H1 (cell line): ENCODE measurements around the gene PCDHA1. TPM values are rescaled to one million over a fixed set of nuclear protein-coding genes. Genes with fewer than 3 reads are reported as not detected.

Source experiments
- CTCF ChIA-PET: fragments of 300-600 bp; sonication (Branson Sonifier 250); formaldehyde crosslinking; loops from one replicate; lab custom pipeline; 2021; ENCODE audit not compliant: partially characterized antibody; lab: Charles Lee
- POLR2A ChIA-PET: fragments of 300-600 bp; sonication (Branson Sonifier 250); formaldehyde crosslinking; loops from one replicate; lab custom pipeline; 2021; ENCODE audit warnings: inconsistent platforms; ENCODE audit not compliant: partially characterized antibody; lab: Charles Lee
- DNase-seq, 2 experiments: peaks; one replicate each; pipeline versions ENCODE4 v3.0.0 to v3.0.0-alpha.2; 2010 to 2022; ENCODE audit warnings: low spot score in 2 of 2, low read depth in 1 of 2, mixed read lengths in 1 of 2
- FAIRE-seq: peaks from 2 replicates; lab custom pipeline; 2011; peaks lifted over from hg19 to GRCh38; lab: Jason Lieb, UNC
- H2AFZ ChIP-seq: 2 replicates; pipeline ENCODE4 v1.8.1; 2012; ENCODE audit warnings: low read length, inconsistent platforms
- H2AK5ac ChIP-seq: 2 replicates; pipeline ENCODE4 v1.6.1; 2013; ENCODE audit warnings: low read depth, low read length
- H2BK120ac ChIP-seq: replicated peaks from 2 replicates; pipeline ENCODE3; 2013; ENCODE audit warnings: low read depth, low read length, inconsistent platforms
- H2BK12ac ChIP-seq: 2 replicates; pipeline ENCODE4 v1.6.1; 2013; ENCODE audit warnings: low read depth, low read length
- H2BK15ac ChIP-seq: 2 replicates; pipeline ENCODE4 v1.6.1; 2013; ENCODE audit warnings: low read length
- H2BK20ac ChIP-seq: 2 replicates; pipeline ENCODE4 v1.6.1; 2013; ENCODE audit warnings: low read length
- H2BK5ac ChIP-seq: 2 replicates; pipeline ENCODE4 v1.6.1; 2013; ENCODE audit warnings: low read depth, low read length
- H3K14ac ChIP-seq: 2 replicates; pipeline ENCODE4 v1.6.1; 2013; ENCODE audit warnings: inconsistent platforms; ENCODE audit not compliant: insufficient read length
- H3K18ac ChIP-seq: 2 replicates; pipeline ENCODE4 v1.6.1; 2013; ENCODE audit warnings: low read length; ENCODE audit errors: extremely low read depth
- H3K23ac ChIP-seq: 2 replicates; pipeline ENCODE4 v1.6.1; 2013; ENCODE audit warnings: inconsistent platforms; ENCODE audit not compliant: insufficient read length
- H3K23me2 ChIP-seq: 2 replicates; pipeline ENCODE4 v1.6.1; 2013; ENCODE audit warnings: low read depth, low read length
- H3K27ac ChIP-seq: 2 replicates; pipeline ENCODE4 v1.6.1; 2011; ENCODE audit warnings: low read depth, low read length, inconsistent platforms
- H3K27me3 ChIP-seq, 4 experiments: replicated peaks in 1 of 4; 1 replicate in 1 of 4; 2 replicates in 3 of 4; pipeline versions ENCODE4 v1.6.1 to v1.8.1; 2011 to 2013; ENCODE audit warnings: low read length in 3 of 4, mild to moderate bottlenecking in 3 of 4, inconsistent platforms in 2 of 4, mixed read lengths in 2 of 4, moderate library complexity in 1 of 4; ENCODE audit not compliant: control insufficient read depth in 3 of 4, insufficient read depth in 3 of 4; ENCODE audit errors: extremely low read depth in 1 of 4
- H3K36me3 ChIP-seq, 4 experiments: 2 replicates each; pipeline versions ENCODE4 v1.6.1 to v1.8.1; 2011 to 2013; ENCODE audit warnings: mild to moderate bottlenecking in 4 of 4, low read length in 3 of 4, moderate library complexity in 2 of 4, control low read depth in 1 of 4, inconsistent platforms in 1 of 4; ENCODE audit not compliant: insufficient read depth in 4 of 4, control insufficient read depth in 2 of 4
- H3K4ac ChIP-seq: replicated peaks from 2 replicates; pipeline ENCODE3; 2013; ENCODE audit warnings: low read length, low read depth, mixed read lengths, inconsistent platforms; ENCODE audit not compliant: insufficient read length
- H3K4me1 ChIP-seq, 4 experiments: replicated peaks in 1 of 4; 1 replicate in 1 of 4; 2 replicates in 3 of 4; pipeline versions ENCODE4 v1.6.1 to v1.8.1; 2011 to 2013; ENCODE audit warnings: low read length in 3 of 4, inconsistent platforms in 2 of 4, mixed read lengths in 1 of 4; ENCODE audit not compliant: insufficient read depth in 4 of 4, control insufficient read depth in 3 of 4
- H3K4me2 ChIP-seq, 2 experiments: 2 replicates each; pipeline versions ENCODE4 v1.6.1 to v1.8.1; 2011 to 2013; ENCODE audit warnings: low read depth in 2 of 2, low read length in 2 of 2, control low read depth in 1 of 2, inconsistent platforms in 1 of 2, mild to moderate bottlenecking in 1 of 2; ENCODE audit not compliant: insufficient read depth in 1 of 2
- H3K4me3 ChIP-seq, 4 experiments: fragments of 200-600, 300-600 bp in 1 of 4; sonication (generic), shearing (Covaris generic), sonication (Bioruptor Twin) in 1 of 4; 2 replicates each; pipeline versions ENCODE4 v1.5.1 to v1.8.1; 2011 to 2016; ENCODE audit warnings: low read length in 4 of 4, low read depth in 3 of 4, control low read depth in 2 of 4, inconsistent platforms in 2 of 4, mild to moderate bottlenecking in 2 of 4, mixed read lengths in 1 of 4, moderate library complexity in 1 of 4; ENCODE audit not compliant: insufficient read depth in 2 of 4; ENCODE audit errors: extremely low read depth in 1 of 4
- H3K56ac ChIP-seq: replicated peaks from 2 replicates; pipeline ENCODE3; 2013; ENCODE audit warnings: low read depth, mild to moderate bottlenecking, mixed read lengths, low read length, inconsistent platforms; ENCODE audit not compliant: insufficient read length
- H3K79me1 ChIP-seq: 2 replicates; pipeline ENCODE4 v1.6.1; 2013; ENCODE audit warnings: low read depth, low read length, control low read depth
- H3K79me2 ChIP-seq, 2 experiments: 2 replicates each; pipeline versions ENCODE4 v1.6.1 to v1.8.1; 2012 to 2013; ENCODE audit warnings: low read length in 2 of 2, mild to moderate bottlenecking in 2 of 2, inconsistent platforms in 1 of 2; ENCODE audit not compliant: insufficient read depth in 2 of 2, control insufficient read depth in 1 of 2
- H3K9ac ChIP-seq, 4 experiments: replicated peaks in 1 of 4; 1 replicate in 1 of 4; 2 replicates in 3 of 4; pipeline versions ENCODE4 v1.6.1 to v1.8.1; 2011 to 2013; ENCODE audit warnings: low read depth in 3 of 4, low read length in 3 of 4, control low read depth in 2 of 4, mild to moderate bottlenecking in 2 of 4, moderate library complexity in 2 of 4, inconsistent platforms in 1 of 4; ENCODE audit errors: extremely low read depth in 1 of 4
- H3K9me3 ChIP-seq, 2 experiments: 2 replicates each; pipeline versions ENCODE4 v1.6.1 to v1.8.1; 2012 to 2013; ENCODE audit warnings: mild to moderate bottlenecking in 2 of 2, moderate library complexity in 2 of 2, control low read depth in 1 of 2, inconsistent platforms in 1 of 2, low read depth in 1 of 2, low read length in 1 of 2, mixed read lengths in 1 of 2; ENCODE audit not compliant: insufficient read depth in 2 of 2
- H4K20me1 ChIP-seq, 2 experiments: replicated peaks in 1 of 2; 2 replicates each; pipeline versions ENCODE3 to v1.8.1; 2011 to 2013; ENCODE audit warnings: inconsistent platforms in 2 of 2, low read length in 2 of 2, mild to moderate bottlenecking in 1 of 2; ENCODE audit not compliant: insufficient read depth in 2 of 2, control insufficient read depth in 1 of 2
- H4K5ac ChIP-seq: 2 replicates; pipeline ENCODE4 v1.6.1; 2013; ENCODE audit warnings: low read length, low read depth, mixed read lengths, inconsistent platforms; ENCODE audit not compliant: insufficient read length
- H4K8ac ChIP-seq: 2 replicates; pipeline ENCODE4 v1.8.0; 2013; ENCODE audit warnings: mild to moderate bottlenecking, moderate library complexity, low read length, inconsistent platforms; ENCODE audit not compliant: insufficient read depth; ENCODE audit errors: extremely low read depth
- H4K91ac ChIP-seq: replicated peaks from 2 replicates; pipeline ENCODE3; 2013; ENCODE audit warnings: low read length, mixed read lengths, inconsistent platforms; ENCODE audit not compliant: insufficient read length
- BACH1 ChIP-seq: IDR thresholded peaks from 2 replicates; pipeline ENCODE4 v1.6.1; 2012; ENCODE audit warnings: low read length, improper control_type of control experiment
- CBX5 ChIP-seq: fragments of 300-800, 300-1000 bp; sonication (generic); IDR thresholded peaks from 2 replicates; pipeline ENCODE4 v1.7.1; 2016; ENCODE audit warnings: antibody characterized with exemption, low read length, low read depth
- CHD1 ChIP-seq: IDR thresholded peaks from 2 replicates; pipeline ENCODE4 v1.6.1; 2012; ENCODE audit warnings: low read depth, low read length, improper control_type of control experiment
- EGR1 ChIP-seq: IDR thresholded peaks from 2 replicates; pipeline ENCODE4 v1.6.1; 2011; ENCODE audit warnings: low read depth, low read length, borderline replicate concordance
- HDAC2 ChIP-seq, 2 experiments: fragments of 300-600 bp in 1 of 2; sonication (generic) in 1 of 2; IDR thresholded peaks; 2 replicates each; pipeline ENCODE4 v1.6.1; 2011 to 2012; ENCODE audit warnings: low read depth in 2 of 2, low read length in 2 of 2, mild to moderate bottlenecking in 2 of 2, moderate library complexity in 2 of 2, borderline replicate concordance in 1 of 2, inconsistent platforms in 1 of 2
- JUN ChIP-seq: IDR thresholded peaks from 2 replicates; pipeline ENCODE4 v1.6.1; 2011; ENCODE audit warnings: low read depth, mild to moderate bottlenecking, improper control_type of control experiment, low read length
- NRF1 ChIP-seq: IDR thresholded peaks from 2 replicates; pipeline ENCODE4 v1.6.1; 2011; ENCODE audit warnings: mild to moderate bottlenecking, low read depth, low read length, improper control_type of control experiment
- POU5F1 ChIP-seq: IDR thresholded peaks from 2 replicates; pipeline ENCODE4 v1.6.1; 2011; ENCODE audit warnings: low read depth, mild to moderate bottlenecking, low read length, moderate library complexity
- SAP30 ChIP-seq: fragments of 300-600 bp; sonication (generic); IDR thresholded peaks from 2 replicates; pipeline ENCODE4 v1.7.1; 2012; ENCODE audit warnings: low read length, moderate library complexity, mild to moderate bottlenecking, inconsistent platforms; ENCODE audit not compliant: insufficient read depth, insufficient replicate concordance
- SRF ChIP-seq: IDR thresholded peaks from 2 replicates; pipeline ENCODE4 v1.6.1; 2011; ENCODE audit warnings: mild to moderate bottlenecking, low read depth, low read length, moderate library complexity
- TAF1 ChIP-seq: IDR thresholded peaks from 2 replicates; pipeline ENCODE4 v1.6.1; 2011; ENCODE audit warnings: mild to moderate bottlenecking, low read depth, low read length
- TBP ChIP-seq: IDR thresholded peaks from 2 replicates; pipeline ENCODE4 v1.6.1; 2011; ENCODE audit warnings: low read depth, low read length, improper control_type of control experiment
- WGBS, 2 experiments: shearing (Covaris generic) in 1 of 2; methylation state at CpG; one replicate each; pipeline versions ENCODE4 v1.1.6 to v1.1.7; 2013 to 2015; ENCODE audit warnings: low lambda C conversion rate in 2 of 2, mixed read lengths in 2 of 2, inconsistent platforms in 1 of 2, low coverage in 1 of 2, missing lambda C conversion rate in 1 of 2; ENCODE audit not compliant: insufficient replicate concordance in 2 of 2, insufficient coverage in 1 of 2, insufficient read length in 1 of 2; ENCODE audit errors: extremely low coverage in 1 of 2, missing lambda C conversion rate in 1 of 2; 5-methylcytosine and 5-hydroxymethylcytosine counted together
- polyA plus RNA-seq, 7 experiments: library from polyadenylated mRNA; depleted of rRNA in 3 of 7; stranded (reverse) in 5 of 7; unstranded in 2 of 7; fragments of >200 nt in 5 of 7; fragments of 200-250 nt in 2 of 7; gene quantifications; 1 replicate in 5 of 7; 2 replicates in 1 of 7; 4 replicates in 1 of 7; pipeline versions ENCODE4 v1.2.1 to v1.2.3, GENCODE V29; 2011 to 2013; ENCODE audit warnings: missing spikeins in 2 of 7, mixed read lengths in 2 of 7
- total RNA-seq: library from RNA; stranded (reverse); fragmentation: NEBNext Ultra II Directional; extraction: Animal tissue kit (Norgen Biotek cat#: 25700); gene quantifications from 2 replicates; pipeline ENCODE4 v1.2.1, GENCODE V29; 2021
- TF ChIP-seq, protein P1 (sequence below): IDR thresholded peaks from 2 replicates; pipeline ENCODE4 v1.6.1; 2012; ENCODE audit warnings: inconsistent platforms

PCDHA1 gene
- total and polyA plus RNA-seq, 2 of the 8 experiments (the other 6 are each of a cell fraction or from before 2014, with no cell fraction given) = 0.23 to 0.50 TPM

GRCh38 chr5:140946578-140946977 lies 160.6 kb downstream of the PCDHA1 start:
- H2AFZ ChIP-seq = no peak overlapping the region
- DNase-seq (no peak), FAIRE-seq (no peak)
- H3K4ac ChIP-seq = no peak overlapping the region
- WGBS, 2 experiments = 61% methylated on average over 2 of the region's 2 CpGs; no CpG with 5 or more reads in 1 of the 2 experiments
- H4K5ac ChIP-seq = no peak overlapping the region
- no peak overlapping the region for H3K56ac ChIP-seq
- no peaks in the 10 kb centered on the region for H3K27me3 ChIP-seq
- POLR2A ChIA-PET = no interaction called here
- CTCF ChIA-PET = interaction anchor here (1.1 kb wide), 1 partner anchor 11 kb away, joined by 3 read pairs; no protein-coding TSS in a partner anchor
- H3K9ac ChIP-seq = no peak overlapping the region
- H2BK15ac ChIP-seq = no peak overlapping the region
- no peaks in the 10 kb centered on the region for H3K36me3 ChIP-seq
- H2BK5ac ChIP-seq = no peak overlapping the region
- no peaks in the 10 kb centered on the region for H4K20me1 ChIP-seq
- no peaks in the 10 kb centered on the region for H3K79me1 ChIP-seq
- H3K4me2 ChIP-seq = no peak overlapping the region
- H4K91ac ChIP-seq = no peak overlapping the region
- H3K18ac ChIP-seq = no peak overlapping the region
- H3K4me3 ChIP-seq = no peak overlapping the region
- no peak overlapping the region for H3K14ac ChIP-seq
- H3K23me2 ChIP-seq = no peaks in the 10 kb centered on the region
- no peaks in the 10 kb centered on the region for H3K9me3 ChIP-seq
- H3K27ac ChIP-seq = no peak overlapping the region
- H2BK20ac ChIP-seq = no peak overlapping the region
- H3K23ac ChIP-seq = no peak overlapping the region
- no peak overlapping the region for H2BK120ac ChIP-seq
- TF ChIP-seq CBX5 (no peak), NRF1 (no peak), SAP30 (no peak), EGR1 (no peak), HDAC2 (IDR thresholded peaks at IDR 0.05; ENCODE audit: borderline replicate concordance in 1 of 2, low read depth in 2 of 2, low read length in 2 of 2) (no peak), CHD1 (no peak), TAF1 (no peak), BACH1 (no peak), TBP (no peak), JUN (no peak), POU5F1 (no peak), SRF (no peak)
- TF ChIP-seq, protein P1, sequence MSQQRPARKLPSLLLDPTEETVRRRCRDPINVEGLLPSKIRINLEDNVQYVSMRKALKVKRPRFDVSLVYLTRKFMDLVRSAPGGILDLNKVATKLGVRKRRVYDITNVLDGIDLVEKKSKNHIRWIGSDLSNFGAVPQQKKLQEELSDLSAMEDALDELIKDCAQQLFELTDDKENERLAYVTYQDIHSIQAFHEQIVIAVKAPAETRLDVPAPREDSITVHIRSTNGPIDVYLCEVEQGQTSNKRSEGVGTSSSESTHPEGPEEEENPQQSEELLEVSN = no peak
- no peak overlapping the region for H4K8ac ChIP-seq
- no peak overlapping the region for H2BK12ac ChIP-seq
- H3K4me1 ChIP-seq = no peaks in the 10 kb centered on the region
- H3K79me2 ChIP-seq = no peaks in the 10 kb centered on the region
- no peak overlapping the region for H2AK5ac ChIP-seq
